ENCODE results near the gene ATF7.
"Not testable (repeated sequence)": the region's sequence is repeated elsewhere in the genome, so short reads cannot be mapped to it uniquely, and the experiment has no call there.

The ATF7 gene

GRCh38 chr12:53594897-53595615, 31.1 kb downstream of the ATF7 start:
- DNase-seq (ENCODE audit: low spot score): peak; percentile 56

GRCh38 chr12:53593707-53594106, 32.5 kb downstream of the ATF7 start:
- DNase-seq (ENCODE audit: low spot score): no peak

- no peak for DNase-seq (ENCODE audit: low spot score)
Measured at GRCh38 chr12:53593031-53593430, 33.2 kb downstream of the ATF7 start.

DNA sequence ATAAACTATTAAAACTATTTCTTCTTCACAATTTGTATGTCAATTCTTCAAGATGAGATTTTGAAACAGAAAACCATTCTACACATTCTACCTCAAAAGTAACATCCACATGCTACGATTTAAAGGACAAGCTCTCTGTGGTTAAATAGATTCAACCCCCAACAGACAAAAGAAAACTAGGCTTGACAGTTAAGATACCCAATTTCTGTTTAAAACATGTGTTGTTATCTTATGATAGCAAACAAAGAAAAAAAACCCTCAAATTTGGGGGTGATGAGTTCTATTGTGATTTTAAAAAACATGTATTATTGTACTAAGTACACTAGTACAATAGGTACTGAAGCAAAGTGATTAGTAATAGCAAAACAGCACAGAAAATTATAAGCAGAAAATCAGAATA, 33.8 kb downstream of the ATF7 start:
- no peak for DNase-seq (ENCODE audit: low spot score)

GRCh38 chr12:53591301-53592206, 34.6 kb downstream of the ATF7 start:
- DNase-seq (ENCODE audit: low spot score): peak; percentile 91

- DNase-seq (ENCODE audit: low spot score): no peak
Measured at GRCh38 chr12:53590652-53591051, 35.5 kb downstream of the ATF7 start.

- no peak for DNase-seq (ENCODE audit: low spot score)
Measured at GRCh38 chr12:53589915-53590314, 36.3 kb downstream of the ATF7 start.

DNA sequence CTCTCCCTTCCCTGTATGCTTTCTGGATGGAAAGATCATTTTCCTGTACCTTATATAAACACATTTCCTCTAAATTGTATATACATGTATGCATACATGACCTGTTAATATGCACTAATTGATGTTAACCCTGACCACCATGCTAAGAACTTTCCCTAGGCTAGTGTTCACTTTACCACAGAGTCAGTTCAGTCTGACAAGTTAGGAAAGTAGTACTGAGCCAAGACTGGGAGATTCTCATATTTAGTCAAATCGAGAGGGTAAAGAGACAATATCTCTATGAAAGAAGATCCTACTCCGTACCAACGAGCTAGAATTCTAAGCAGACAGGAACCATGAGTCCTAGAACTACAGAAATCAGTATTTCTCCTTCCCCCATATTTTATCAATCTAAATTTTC, 36.8 kb downstream of the ATF7 start:
- DNase-seq (ENCODE audit: low spot score): no peak

DNA sequence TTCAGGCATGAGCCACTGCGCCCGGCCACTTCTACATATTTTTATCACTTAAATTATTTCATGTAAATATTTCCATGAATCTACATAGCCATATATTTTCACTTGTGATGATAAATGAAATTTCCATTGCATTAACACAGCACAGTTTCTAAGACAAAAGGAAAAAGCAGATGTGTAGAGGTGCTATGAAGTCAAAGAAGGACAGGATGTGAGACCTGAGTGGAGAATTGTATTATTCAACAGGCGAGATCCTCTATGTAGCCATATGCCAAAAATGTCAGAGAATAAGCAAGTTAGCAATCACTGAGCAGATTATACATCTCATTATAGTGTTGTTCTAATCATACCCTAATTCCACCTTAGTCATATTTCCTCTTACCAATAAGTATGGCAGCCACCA, 38.1 kb downstream of the ATF7 start:
- no peak for DNase-seq (ENCODE audit: low spot score)

- no peak for DNase-seq (ENCODE audit: low spot score)
Measured at GRCh38 chr12:53586745-53587144, 39.4 kb downstream of the ATF7 start.

GRCh38 chr12:53585448-53586125, 40.6 kb downstream of the ATF7 start:
- peak; percentile 66 for DNase-seq (ENCODE audit: low spot score)

DNA sequence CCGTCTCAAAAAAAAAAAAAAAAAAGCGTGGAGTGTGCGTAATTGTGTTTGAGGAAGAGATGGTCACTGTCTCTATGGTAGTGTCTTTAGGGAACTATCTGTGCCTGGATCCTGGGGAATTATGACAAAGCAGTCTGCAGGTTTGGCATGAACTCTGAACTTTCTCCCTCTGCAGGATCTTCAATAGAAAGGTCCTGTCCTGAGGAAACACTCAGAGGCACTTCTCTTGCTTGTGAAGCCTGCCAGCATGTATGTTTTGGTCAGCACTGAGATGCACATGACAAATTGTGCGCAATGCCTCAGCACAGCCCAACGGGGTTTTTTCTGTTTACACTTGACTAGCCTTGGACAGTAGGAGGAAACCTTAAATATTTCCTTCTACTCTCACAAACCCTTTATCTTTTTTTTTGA, 46.6 kb downstream of the ATF7 start:
- DNase-seq (ENCODE audit: low spot score): no peak

DNA sequence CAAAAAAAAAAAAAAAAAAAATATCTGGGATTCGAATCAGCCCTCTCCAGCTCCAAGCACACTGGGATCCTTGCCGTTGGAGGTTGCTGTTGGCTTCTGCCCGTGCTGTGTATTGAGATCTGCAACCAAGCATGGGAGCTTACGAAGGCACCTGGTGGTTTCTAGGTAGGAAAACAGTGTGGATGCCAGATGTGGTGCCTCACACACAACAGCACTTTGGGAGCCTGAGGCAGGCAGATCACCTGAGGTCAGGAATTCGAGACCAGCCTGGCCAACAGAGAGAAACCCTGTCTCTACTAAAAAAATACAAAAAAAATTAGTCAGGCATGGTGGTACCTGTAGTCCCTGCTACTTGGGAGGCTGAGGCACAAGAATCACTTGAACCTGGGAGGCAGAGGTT, 47.4 kb downstream of the ATF7 start:
- no peak for DNase-seq (ENCODE audit: low spot score)

DNA sequence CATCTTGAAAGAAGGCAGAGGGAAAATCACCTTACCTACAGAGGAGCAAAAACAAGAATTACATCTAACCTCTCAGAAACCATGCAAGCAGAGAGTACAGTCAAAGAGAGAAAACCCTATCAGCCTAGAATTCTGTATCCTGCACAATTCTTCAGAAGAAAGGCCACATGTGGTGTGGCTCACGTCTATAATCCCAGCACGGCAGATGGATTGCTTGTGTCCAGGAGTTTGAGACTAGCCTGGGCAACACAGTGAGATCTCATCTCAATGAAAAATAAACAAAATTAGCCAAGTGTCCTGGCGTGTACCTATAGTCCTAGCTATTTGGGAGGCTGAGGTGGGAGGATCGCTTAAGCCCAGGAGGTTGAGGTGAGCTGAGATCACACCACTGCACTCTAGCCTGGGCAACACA, 48.2 kb downstream of the ATF7 start:
- no peak for DNase-seq (ENCODE audit: low spot score)

DNA sequence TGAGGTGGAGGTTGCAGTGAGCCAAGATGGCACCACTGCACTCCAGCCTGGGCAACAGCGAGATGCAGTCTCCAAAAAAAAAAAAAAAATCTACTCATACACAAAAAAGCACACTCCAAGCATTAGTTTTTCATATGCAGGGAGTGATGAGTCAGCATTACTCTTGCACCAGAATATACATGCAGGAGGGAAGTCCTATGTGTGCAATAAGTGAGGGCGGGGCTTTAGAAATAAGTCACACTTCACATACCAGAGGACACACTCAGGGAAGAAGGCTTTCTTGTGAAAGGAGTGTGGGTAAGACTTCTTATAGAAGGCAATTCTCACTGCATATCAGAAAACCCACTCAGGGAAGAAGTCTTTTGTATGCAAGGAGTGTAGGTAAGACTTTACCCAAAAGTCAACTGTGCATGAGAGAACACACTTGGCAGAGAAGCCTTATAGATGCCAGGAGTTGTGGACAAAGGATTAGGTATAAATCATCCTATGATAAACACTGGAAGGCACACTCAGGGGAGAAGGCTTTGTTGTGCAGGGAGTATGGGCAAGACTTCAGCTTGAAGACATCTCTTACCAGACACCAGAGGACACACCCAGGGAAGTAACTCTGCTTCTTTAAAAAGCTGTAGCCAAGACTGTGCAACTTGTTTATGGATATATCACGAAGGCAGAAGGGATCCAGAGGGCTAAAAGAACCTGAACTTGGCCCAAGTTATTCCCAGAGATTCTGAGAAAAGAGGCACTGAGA, 50.5 kb downstream of the ATF7 start:
- DNase-seq (ENCODE audit: low spot score): no peak

DNA sequence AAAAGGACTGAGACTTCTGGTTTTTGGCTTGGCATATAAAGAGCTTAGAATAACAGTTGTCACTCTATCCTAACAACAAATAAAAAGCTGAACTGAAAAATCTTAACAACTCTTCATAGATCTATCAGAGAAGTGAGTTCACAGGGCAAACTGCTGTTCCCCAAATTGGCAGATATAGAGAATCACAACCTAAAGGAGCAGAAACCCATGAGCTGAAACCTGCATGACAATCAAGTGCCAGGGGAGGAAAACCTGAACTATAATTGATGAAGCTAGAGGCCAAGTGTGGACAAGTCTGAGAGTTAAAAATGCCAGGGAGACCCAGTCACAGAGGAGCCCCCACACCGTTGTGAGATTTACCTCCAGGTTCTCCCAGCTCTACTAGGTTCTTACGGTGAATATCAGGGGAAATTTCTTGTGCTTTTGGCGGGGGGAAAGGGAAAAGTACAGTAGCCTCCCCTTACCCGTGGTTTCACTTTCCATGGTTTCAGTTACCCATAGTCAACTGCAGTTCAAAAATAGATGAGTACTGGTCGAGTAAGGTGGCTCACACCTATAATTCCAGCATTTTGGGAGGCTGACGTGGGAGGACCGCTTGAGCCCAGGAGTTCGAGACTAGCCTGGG, 53.9 kb downstream of the ATF7 start:
- no peak for DNase-seq (ENCODE audit: low spot score)

DNA sequence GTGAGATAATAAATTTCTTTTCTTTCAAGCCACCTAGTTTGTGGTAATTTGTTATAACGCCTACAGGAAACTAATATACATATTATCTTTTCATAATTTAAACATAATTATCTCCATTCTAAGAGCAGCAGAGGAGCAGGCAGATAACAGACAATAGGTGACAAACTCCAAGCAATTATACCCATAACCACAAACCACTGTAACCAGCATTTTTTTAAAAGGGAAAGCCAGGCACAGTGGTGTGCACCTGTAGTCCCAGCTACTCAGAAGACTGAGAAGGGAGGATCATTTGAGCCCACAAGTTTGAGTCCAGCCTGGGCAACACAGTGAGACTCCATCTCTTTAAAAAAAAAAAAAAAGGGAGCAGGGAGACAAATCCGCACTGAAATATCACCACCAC, 54.9 kb downstream of the ATF7 start:
- no peak for DNase-seq (ENCODE audit: low spot score)

GRCh38 chr12:53568809-53569557, 57.2 kb downstream of the ATF7 start:
- no peak for DNase-seq (ENCODE audit: low spot score)

DNA sequence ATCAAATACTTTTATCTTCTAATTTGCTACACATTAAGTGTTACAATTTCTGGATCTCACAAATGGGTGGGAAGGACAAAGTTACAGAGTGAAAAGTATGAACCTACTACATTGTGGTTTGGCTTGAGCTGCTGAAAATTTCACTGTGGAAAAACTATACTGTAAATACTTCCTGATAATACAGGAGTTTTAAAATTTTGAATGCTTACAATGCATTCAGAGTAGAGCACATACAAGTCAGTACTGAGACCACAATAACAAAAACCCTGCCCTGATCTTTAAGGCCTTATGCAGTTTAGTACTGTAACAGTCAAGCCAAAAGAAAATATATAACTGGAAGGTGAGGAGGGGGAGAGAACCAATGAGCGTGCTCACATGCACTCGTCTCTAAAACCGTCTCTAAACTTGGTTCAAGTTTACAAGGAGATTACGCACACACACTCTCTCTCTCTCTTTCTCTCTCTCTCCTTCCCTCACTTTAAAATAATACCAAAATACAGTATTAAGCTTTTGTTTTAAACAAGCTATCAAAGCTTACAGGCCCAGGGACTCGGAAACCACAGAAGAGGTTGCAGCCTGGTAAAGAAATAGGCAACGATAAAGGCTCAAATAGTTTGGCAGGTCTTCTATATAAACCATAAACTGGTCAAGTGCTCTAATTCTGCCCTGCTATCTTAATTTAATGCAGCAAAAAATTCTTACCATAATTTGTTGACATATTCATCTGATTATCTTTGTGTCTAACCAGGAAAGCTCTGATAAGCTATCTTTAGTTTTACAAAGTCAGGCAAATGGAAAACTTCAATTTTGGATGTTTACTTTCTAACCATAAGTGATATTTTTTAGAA, 58.0 kb downstream of the ATF7 start:
- no peak for DNase-seq (ENCODE audit: low spot score)

GRCh38 chr12:53565376-53565775, 60.8 kb downstream of the ATF7 start:
- not testable (repeated sequence) for DNase-seq (ENCODE audit: low spot score)
